Cardiac fibroblast (primary cell): ENCODE measurements around the gene FSTL4.

Source experiments
- DNase-seq, 2 donors: peaks; one replicate each; pipeline versions ENCODE4 v3.0.0 to v3.0.0-alpha.2; 2010; ENCODE audit warnings: low read depth in 2 of 2
- H3K4me3 ChIP-seq, 2 donors: replicated peaks in 1 of 2; 1 replicate in 1 of 2; 2 replicates in 1 of 2; pipeline ENCODE4 v1.5.1; 2011; ENCODE audit warnings: low read depth in 2 of 2, low read length in 2 of 2, mild to moderate bottlenecking in 2 of 2, moderate library complexity in 1 of 2
- CTCF ChIP-seq: IDR thresholded peaks from one replicate; pipeline ENCODE4 v1.5.1; 2011; ENCODE audit warnings: low read depth, mild to moderate bottlenecking, low read length, inconsistent platforms

FSTL4 gene

GRCh38 chr5:133524666-133525065, 87.7 kb downstream of the FSTL4 start:
- DNase-seq, result no peak
- TF ChIP-seq CTCF, result no peak
- no peak overlapping the region for H3K4me3 ChIP-seq

GRCh38 chr5:133523961-133524586, 88.3 kb downstream of the FSTL4 start:
- DNase-seq, result no peak
- no peak overlapping the region for H3K4me3 ChIP-seq
- no peak for TF ChIP-seq CTCF

GRCh38 chr5:133523013-133523658, 89.2 kb downstream of the FSTL4 start:
- no peak for DNase-seq
- H3K4me3 ChIP-seq, result no peak overlapping the region
- no peak for TF ChIP-seq CTCF

- TF ChIP-seq CTCF, result no peak
- no peak overlapping the region for H3K4me3 ChIP-seq
Observed at GRCh38 chr5:133521801-133522200, 90.5 kb downstream of the FSTL4 start.

GRCh38 chr5:133520991-133521706, 91.2 kb downstream of the FSTL4 start:
- no peak overlapping the region for H3K4me3 ChIP-seq
- DNase-seq, result no peak
- TF ChIP-seq CTCF, result no peak

More at GRCh38 chr5:133521801-133522200, 90.5 kb downstream of the FSTL4 start:
- no peak for DNase-seq

GRCh38 chr5:133520062-133520461, 92.3 kb downstream of the FSTL4 start:
- TF ChIP-seq CTCF, result no peak
- H3K4me3 ChIP-seq, result no peak overlapping the region
- no peak for DNase-seq
